ENCODE measurements around the gene ATRIP.

Gene ATRIP

DNA sequence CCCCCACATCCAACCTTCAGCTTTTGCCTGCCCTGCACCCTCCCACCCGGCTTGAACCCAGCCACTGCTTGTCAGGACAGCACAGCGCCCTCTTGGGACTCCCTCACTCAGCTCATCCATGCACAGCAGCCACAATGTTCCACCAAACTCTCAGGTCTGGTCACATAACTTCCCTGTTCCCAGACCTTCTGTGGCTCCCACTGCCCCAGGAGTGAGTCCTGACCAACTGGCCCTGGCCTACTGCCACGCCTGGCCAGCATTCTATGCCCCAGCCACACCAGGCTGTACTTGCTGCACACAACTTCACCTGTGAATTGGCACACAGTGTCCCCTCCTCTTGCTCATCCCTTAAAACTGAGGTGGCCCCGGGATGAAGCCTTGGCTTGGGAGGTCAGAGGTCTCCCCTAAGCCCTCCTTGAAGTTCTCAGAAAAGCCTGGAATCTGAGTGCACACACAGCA, 37.7 kb upstream of the ATRIP start:
- H3K4me3 ChIP-seq = no peak overlapping the region
- DNase-seq (ENCODE audit: low read depth, low spot score) = no peak
- no peak overlapping the region for H3K27ac ChIP-seq
- no peaks in the 10 kb centered on the region for H3K36me3 ChIP-seq (ENCODE audit: insufficient read depth, low read length)
- H3K9ac ChIP-seq (ENCODE audit: insufficient read length) = no peak overlapping the region
- no peak for TF ChIP-seq EZH2 (IDR thresholded peaks at IDR 0.05)
- no peak for TF ChIP-seq POLR2AphosphoS5 (IDR thresholded peaks at IDR 0.05; ENCODE audit: borderline replicate concordance, low read depth, low read length)
- no peak for TF ChIP-seq FOXP2 (optimal IDR thresholded peaks at IDR 0.05; ENCODE audit: control extremely low read depth, extremely low read length, insufficient read depth)
- no peaks in the 10 kb centered on the region for H3K9me3 ChIP-seq (ENCODE audit: low read depth, low read length)

DNA sequence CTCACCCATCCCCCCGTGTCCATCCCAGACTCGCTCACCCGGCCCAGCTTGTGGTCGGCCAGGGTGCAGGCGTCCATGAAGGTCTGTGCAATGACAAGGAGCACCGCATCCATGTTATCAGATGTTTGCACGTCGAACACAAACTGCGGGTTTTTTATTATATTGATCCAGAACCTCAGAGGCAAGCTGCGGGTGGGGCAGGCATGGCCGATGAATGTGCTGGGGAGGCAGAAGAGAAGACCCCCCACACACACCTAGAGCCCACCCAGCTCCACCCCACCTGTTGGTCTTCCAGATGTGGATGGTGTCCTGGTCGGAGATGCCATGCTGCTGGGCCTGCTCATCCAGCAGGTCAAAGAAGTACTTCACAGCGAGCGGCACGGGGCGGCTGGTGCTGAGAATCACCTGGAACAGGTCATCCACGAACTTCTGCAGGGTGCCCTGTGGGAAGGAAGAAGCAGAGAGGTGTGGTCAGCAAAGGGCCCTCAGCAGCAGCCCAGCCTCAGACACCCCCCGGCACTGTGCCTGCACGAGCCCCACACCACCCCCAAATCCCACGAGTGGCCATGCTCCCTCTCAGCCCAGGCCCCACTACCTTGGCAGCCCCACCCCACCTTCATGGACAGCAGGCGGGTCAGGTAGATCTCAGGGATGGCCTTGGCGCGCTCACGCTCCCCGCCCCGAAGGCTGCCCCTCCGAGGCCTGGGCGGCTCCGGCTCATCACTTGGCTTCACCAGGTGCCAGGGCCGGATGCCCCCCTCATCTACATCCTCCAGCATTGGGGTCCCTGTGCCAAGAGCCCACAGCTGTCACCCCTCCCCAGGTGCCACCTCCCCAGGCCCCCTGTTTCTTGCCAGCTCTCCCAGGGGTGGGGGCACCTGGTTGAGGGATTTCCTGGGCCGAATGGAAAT, 37.0 kb upstream of the ATRIP start:
- Histone ChIP-seq H3K27ac (no peak overlapping the region), H3K9me3 (ENCODE audit: low read depth, low read length) (no peaks in the 10 kb centered on the region), H3K9ac (ENCODE audit: insufficient read length) (no peak overlapping the region), H3K4me3 (no peak overlapping the region), H3K36me3 (ENCODE audit: insufficient read depth, low read length) (no peaks in the 10 kb centered on the region)
- no peak for DNase-seq (ENCODE audit: low read depth, low spot score)
- TF ChIP-seq POLR2AphosphoS5 (IDR thresholded peaks at IDR 0.05; ENCODE audit: borderline replicate concordance, low read depth, low read length) (no peak), EZH2 (IDR thresholded peaks at IDR 0.05) (no peak), FOXP2 (optimal IDR thresholded peaks at IDR 0.05; ENCODE audit: control extremely low read depth, extremely low read length, insufficient read depth) (no peak)

DNA sequence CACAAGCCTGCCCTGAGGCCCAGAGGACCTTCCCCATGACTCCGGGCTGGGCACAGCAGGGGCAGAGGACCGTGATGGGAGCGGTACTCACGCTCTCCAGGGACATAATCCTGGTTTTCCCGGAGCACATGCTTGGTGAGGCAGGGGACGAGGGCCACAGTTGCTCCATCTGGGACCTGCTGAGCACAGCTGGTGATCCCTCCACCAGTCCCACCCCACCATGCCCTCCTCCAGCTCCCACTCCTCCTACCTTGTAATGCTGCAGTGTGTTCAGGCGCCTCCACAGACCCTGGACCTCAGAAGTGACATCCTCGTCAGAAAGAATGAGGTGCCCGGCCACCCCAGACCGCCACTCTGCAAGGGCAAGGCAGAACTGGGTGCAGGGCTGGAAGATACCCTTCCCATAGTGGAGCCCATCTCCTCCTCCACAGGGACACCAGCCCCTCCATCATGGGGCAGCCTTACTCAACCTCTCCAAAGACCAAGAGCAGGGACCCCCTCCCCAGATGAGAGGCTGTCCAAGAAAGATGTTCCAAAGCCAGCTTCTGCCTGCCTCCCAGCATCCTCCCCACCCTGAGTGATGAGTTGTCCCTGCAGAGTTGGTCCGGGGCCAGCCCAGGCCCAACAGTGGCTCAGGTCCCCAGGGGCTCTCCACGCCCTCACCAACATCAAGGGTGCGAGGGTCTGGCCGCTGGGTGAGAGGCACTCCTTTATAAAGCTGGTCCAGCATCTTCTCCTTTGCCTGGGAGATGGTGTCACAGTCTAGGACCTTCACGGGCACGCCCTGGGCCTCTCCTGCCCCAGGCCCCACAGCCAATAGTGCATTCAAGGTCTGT, 36.1 kb upstream of the ATRIP start:
- TF ChIP-seq FOXP2 (optimal IDR thresholded peaks at IDR 0.05; ENCODE audit: control extremely low read depth, extremely low read length, insufficient read depth) (no peak), POLR2AphosphoS5 (IDR thresholded peaks at IDR 0.05; ENCODE audit: borderline replicate concordance, low read depth, low read length) (no peak), EZH2 (IDR thresholded peaks at IDR 0.05) (no peak)
- Histone ChIP-seq H3K9me3 (ENCODE audit: low read depth, low read length) (no peaks in the 10 kb centered on the region), H3K4me3 (no peak overlapping the region), H3K27ac (no peak overlapping the region), H3K36me3 (ENCODE audit: insufficient read depth, low read length) (no peaks in the 10 kb centered on the region), H3K9ac (ENCODE audit: insufficient read length) (no peak overlapping the region)
- DNase-seq (ENCODE audit: low read depth, low spot score) = no peak

DNA sequence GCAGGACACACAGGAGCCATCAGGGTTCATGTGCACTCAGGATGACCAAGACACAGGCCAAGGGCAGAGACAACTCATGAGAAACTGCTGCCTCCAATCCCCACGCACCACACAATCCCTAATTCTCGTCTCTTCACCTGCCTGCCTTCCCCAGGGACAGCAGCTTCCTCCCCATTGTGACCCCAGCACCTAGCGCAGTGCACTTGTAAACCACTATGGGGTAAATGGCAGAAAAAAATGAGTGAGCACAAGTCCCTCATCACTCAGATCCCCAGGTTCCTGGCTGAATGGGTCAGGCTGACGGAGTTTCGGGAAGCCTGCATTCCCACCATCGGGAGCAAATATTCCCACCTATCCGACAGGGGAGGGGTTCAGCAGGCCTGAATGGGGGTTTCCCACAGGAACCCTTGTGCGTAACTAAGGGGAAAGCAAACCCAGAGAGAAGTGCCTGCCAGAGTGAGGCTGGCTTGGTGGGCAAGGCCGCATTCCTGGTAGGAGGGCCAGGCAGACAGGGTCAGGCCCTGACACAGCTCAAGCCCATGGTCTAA, 35.4 kb upstream of the ATRIP start:
- Histone ChIP-seq H3K9me3 (ENCODE audit: low read depth, low read length) (no peaks in the 10 kb centered on the region), H3K4me3 (no peak overlapping the region), H3K36me3 (ENCODE audit: insufficient read depth, low read length) (no peaks in the 10 kb centered on the region), H3K9ac (ENCODE audit: insufficient read length) (no peak overlapping the region), H3K27ac (no peak overlapping the region)
- DNase-seq (ENCODE audit: low read depth, low spot score) = no peak
- TF ChIP-seq FOXP2 (optimal IDR thresholded peaks at IDR 0.05; ENCODE audit: control extremely low read depth, extremely low read length, insufficient read depth) (no peak), EZH2 (IDR thresholded peaks at IDR 0.05) (no peak), POLR2AphosphoS5 (IDR thresholded peaks at IDR 0.05; ENCODE audit: borderline replicate concordance, low read depth, low read length) (no peak)

DNA sequence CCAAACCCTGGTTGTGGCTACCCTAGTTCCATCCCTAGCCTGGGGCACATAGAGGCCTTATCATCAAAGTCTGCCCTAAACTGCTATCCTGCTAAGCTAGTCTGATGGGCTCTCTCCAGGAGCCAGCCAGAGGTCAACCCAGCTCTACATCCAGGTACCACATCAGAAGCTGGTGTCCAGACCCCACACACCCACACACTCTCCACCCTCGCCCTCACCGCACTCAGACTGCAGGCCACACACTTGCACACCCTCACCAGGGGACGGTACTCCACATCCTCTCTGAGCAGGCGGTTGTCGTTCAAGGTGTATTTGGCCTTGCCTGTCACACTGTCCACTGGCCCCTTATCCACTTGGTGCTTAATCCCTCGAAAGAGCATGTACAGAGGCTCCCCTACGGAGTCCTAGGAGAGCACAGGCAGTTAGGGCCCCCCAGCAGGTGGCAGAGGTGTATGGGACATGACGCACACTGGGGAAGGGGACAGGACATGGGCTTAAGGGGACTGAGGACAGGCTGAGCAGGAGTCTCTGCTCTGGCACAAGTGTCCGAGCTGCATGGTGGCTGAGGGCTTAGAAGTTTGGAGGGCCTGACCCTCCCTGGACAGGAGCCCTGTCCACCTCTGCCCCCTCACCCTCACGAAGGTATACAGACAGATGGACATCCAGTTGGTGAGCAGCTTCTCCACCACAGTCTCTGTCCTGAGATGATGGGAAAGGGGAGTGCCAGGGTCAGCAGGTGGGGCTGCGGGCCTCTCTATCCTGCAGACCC, 34.7 kb upstream of the ATRIP start:
- Histone ChIP-seq H3K27ac (no peak overlapping the region), H3K36me3 (ENCODE audit: insufficient read depth, low read length) (no peaks in the 10 kb centered on the region), H3K9me3 (ENCODE audit: low read depth, low read length) (no peaks in the 10 kb centered on the region), H3K4me3 (no peak overlapping the region), H3K9ac (ENCODE audit: insufficient read length) (no peak overlapping the region)
- DNase-seq (ENCODE audit: low read depth, low spot score) = no peak
- TF ChIP-seq POLR2AphosphoS5 (IDR thresholded peaks at IDR 0.05; ENCODE audit: borderline replicate concordance, low read depth, low read length) = no peak
- no peak for TF ChIP-seq FOXP2 (optimal IDR thresholded peaks at IDR 0.05; ENCODE audit: control extremely low read depth, extremely low read length, insufficient read depth)
- no peak for TF ChIP-seq EZH2 (IDR thresholded peaks at IDR 0.05)

DNA sequence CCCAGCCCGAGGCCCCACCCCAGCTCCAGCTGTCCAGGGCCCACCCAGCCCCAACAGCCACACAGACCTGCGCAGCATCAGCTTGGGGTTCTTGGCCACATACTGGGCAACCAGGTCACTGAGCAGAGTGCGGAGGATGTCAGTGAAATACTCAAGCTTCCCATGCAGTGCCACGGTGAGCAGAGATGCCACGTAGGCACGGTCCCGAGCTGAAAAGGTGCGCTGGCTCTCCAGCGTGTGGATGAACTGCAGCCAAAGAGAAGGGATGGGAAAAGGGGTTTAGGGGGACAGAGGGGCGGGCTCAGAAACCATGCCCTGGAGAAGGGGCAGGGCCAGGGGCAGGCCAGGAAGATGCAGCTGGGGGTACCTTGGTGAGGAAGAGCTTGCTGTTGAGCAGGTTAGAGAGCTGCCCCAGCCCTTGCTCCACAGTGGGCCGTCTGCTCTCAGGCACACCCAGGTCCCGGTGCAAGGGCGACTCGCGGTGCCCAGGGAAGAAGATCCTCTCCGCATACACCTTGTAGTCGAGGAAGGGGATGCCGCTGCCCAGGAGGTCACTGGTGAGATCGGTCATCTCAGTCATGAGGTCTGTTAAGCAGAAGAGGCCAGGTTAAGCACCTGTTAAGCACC, 34.0 kb upstream of the ATRIP start:
- H3K9ac ChIP-seq (ENCODE audit: insufficient read length) = no peak overlapping the region
- H3K27ac ChIP-seq = no peak overlapping the region
- DNase-seq (ENCODE audit: low read depth, low spot score) = no peak
- no peaks in the 10 kb centered on the region for H3K36me3 ChIP-seq (ENCODE audit: insufficient read depth, low read length)
- TF ChIP-seq FOXP2 (optimal IDR thresholded peaks at IDR 0.05; ENCODE audit: control extremely low read depth, extremely low read length, insufficient read depth) = no peak
- TF ChIP-seq POLR2AphosphoS5 (IDR thresholded peaks at IDR 0.05; ENCODE audit: borderline replicate concordance, low read depth, low read length) = no peak
- no peak for TF ChIP-seq EZH2 (IDR thresholded peaks at IDR 0.05)
- no peaks in the 10 kb centered on the region for H3K9me3 ChIP-seq (ENCODE audit: low read depth, low read length)
- H3K4me3 ChIP-seq = no peak overlapping the region

DNA sequence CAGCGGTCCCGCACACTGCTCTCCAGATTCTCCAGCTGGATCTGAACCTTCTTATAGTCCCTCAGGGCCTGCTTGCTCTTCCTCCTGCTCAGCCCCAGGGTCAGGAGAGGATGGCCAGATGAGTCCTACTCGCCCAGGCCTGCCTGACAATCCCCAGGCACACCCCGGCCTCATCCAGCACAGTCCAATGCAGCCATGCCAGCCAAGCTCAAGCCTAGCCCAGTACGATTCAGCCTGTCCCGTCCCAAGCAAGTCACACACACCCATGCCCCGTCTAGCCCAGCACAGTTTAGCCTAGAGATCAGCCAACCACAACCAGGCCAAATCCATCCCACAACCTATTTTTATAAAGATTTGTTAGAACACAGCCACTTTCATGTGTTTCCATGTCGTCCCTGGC, 33.5 kb upstream of the ATRIP start:
- Histone ChIP-seq H3K4me3 (no peak overlapping the region), H3K27ac (no peak overlapping the region), H3K36me3 (ENCODE audit: insufficient read depth, low read length) (no peaks in the 10 kb centered on the region), H3K9ac (ENCODE audit: insufficient read length) (no peak overlapping the region), H3K9me3 (ENCODE audit: low read depth, low read length) (no peaks in the 10 kb centered on the region)
- DNase-seq (ENCODE audit: low read depth, low spot score) = no peak
- TF ChIP-seq POLR2AphosphoS5 (IDR thresholded peaks at IDR 0.05; ENCODE audit: borderline replicate concordance, low read depth, low read length) (no peak), EZH2 (IDR thresholded peaks at IDR 0.05) (no peak), FOXP2 (optimal IDR thresholded peaks at IDR 0.05; ENCODE audit: control extremely low read depth, extremely low read length, insufficient read depth) (no peak)
